Activated T-cell treated with anti-CD3 and anti-CD28 coated beads for 24 hours (primary cell): ENCODE data around the gene NME8.

Source experiments
- DNase-seq: peaks from one replicate; pipeline ENCODE4 v3.0.0-alpha.2; 2020; ENCODE audit warnings: low read depth

NME8 gene

DNA sequence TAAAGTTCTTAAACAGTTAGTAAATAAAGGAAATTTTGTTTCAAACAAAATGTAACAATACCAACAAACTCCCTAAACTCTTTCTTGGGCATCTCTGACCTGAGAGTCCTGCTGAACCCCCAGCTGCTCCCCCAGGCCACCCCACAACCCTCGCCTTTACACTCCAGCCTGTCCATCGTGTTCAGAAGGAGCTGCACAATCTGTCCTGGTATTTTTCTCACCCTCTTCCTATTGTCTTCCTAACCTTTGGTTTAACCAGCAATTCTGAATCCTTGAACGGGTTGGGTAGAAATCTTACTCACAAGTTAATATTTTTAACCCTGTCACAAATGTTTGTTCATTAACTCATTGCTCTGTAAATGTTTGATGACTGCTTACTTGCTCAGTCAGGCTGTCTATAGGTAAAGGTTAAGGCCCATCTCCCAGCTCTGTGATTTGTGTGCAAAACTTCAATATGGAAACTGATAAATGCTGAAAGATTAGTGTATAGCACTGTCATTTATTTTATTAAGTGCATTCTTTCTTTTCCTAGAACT, 51.4 kb downstream of the NME8 start:
- DNase-seq: no peak

DNA sequence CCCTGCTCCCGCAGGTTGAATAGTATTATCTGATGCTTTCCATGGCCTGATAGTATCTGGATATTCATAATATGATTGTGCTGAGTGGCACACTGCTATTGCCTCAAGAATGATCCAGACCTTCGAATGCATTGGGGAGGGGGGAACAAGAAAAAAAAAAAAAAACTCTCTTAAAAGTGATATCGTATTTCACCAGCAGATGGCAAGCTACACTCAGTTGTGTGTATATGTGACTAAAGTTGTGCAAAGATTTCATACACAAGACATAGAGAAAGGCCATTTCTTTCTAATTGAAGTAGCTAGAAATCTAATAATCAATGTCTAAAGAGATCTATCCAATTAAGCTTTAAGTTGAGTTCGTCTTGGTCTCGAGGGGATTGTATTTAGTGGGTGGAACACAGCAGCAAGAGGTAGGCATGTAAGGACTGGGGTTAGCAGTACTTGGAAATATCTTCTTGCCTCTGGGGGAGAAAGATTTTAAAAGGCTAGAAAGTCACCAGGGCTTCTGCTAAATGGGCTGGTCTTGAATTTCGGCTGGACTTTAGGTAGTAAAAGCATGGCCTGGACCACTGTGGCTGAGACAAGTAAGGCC, 52.9 kb downstream of the NME8 start:
- DNase-seq: no peak

DNA sequence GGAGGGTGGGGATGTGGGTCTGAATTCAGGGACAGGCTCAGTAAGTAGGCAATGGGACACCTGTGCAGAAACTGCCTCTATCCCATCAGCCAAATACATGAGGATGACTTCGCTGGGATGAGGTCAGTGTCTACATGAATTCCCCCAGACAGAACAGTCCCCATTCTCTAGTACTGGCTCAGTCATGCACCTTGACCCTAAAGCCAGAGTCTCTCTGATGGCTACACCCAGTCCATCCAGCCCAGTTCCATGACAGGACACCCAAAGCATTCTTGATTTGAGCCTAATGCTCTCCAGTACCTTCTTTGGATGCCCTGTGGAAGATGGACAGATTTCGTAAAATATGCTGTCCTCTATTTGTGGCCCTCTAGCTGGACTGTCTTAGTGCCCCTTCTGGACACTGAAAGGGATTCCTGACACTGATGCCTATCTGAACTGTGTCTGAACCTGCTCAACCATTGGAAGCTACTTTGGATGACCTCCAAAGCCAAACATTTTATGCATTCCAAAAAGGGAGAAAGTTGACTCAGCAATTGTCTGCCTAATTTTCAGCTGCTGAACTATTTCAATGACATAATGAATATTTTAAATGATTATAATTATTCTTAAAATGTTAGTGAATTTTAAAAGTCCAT, 53.6 kb downstream of the NME8 start:
- no peak for DNase-seq

DNA sequence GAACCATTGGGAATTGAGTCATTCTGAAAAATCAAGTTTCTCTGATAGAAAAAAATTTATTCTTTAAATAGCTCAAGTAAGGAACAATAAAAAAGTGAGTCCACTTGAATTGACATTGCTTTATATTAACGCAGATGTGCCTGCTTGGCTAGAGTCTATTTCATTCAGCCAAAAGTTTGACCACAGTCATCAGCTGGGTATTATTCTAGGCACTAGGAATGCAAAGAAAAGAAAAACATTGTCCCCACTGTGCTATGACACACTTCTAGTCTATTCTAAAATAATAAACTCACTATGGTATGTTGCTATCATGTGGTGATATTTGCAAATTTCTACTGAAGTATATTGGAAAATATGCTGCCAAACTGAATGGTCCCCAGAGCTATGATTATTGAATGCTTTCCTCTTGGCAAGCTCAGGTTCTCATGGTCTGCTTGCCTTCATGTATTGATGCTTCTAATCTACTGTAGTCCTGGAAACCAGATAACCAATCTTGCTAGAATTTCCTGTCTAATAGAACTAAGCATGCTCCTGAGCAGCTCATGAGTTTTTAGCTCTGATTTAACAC, 59.9 kb downstream of the NME8 start:
- DNase-seq: no peak

DNA sequence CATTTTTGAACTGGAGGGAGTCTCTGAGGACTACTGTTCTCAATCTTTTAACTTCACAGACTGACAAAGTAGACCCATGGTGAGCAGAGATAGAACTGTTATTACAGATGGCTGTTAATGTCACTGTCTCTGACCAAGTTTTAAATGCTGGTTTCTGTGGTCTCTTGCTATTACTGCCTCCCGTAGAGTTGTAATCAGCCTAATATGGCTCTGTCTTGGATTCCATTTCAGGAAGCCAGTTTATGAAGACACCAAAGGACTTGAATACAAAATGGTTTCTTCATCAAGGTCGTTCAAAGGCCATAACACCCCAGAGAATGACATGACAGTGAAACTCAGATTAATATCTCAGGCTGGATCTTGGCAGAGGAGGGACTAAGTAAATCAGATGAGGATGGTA, 64.4 kb downstream of the NME8 start:
- no peak for DNase-seq

DNA sequence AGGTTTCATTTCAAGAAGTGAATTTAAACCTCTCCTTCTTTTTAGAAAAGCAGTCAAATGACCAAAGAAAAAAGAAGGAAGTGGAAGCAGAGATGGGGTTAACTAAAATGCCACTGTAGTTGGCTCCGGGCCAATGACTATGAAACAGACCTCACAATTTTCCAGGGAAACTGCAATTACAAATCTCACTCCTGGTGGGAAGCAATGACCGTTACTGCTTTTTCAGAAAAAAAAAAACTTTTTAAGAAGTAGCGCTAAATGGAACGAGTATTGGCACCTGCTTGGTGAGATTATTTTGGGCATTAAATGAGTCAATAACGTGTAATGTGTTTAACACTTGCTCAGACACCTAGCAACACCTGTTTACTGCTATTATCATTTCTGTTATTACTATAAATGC, 67.0 kb downstream of the NME8 start:
- DNase-seq: no peak

DNA sequence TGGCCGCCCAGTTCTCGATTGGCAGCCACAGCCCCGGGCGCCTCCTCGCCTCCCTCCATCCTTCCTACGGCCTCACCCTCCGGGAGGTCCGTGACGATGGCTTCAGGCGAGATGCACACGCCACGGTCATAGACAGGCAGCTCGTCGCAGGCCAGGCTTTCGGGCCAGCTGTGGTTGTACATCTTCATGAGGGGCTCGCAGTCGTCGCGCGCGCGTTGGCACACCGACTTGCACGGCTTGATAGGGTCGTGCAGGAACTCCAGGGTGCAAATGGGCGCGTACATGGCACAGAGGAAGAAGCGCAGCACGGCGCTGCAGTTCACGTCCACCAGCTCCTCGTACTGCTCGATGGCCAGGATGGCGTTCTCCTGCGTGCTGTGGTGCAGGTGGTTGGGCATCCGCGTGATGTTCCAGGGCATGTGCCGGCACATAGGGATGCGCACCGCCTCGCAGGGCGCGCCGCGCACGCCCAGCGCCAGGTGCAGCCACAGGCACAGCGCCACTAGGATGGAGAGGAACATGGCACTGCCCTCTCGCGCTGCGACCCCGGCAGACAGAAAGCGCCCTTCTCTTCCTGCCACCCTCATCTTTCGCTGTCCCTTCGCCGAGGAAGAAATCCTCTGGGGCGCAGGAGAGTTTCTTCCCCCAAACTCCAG, 67.7 kb downstream of the NME8 start:
- DNase-seq: no peak

DNA sequence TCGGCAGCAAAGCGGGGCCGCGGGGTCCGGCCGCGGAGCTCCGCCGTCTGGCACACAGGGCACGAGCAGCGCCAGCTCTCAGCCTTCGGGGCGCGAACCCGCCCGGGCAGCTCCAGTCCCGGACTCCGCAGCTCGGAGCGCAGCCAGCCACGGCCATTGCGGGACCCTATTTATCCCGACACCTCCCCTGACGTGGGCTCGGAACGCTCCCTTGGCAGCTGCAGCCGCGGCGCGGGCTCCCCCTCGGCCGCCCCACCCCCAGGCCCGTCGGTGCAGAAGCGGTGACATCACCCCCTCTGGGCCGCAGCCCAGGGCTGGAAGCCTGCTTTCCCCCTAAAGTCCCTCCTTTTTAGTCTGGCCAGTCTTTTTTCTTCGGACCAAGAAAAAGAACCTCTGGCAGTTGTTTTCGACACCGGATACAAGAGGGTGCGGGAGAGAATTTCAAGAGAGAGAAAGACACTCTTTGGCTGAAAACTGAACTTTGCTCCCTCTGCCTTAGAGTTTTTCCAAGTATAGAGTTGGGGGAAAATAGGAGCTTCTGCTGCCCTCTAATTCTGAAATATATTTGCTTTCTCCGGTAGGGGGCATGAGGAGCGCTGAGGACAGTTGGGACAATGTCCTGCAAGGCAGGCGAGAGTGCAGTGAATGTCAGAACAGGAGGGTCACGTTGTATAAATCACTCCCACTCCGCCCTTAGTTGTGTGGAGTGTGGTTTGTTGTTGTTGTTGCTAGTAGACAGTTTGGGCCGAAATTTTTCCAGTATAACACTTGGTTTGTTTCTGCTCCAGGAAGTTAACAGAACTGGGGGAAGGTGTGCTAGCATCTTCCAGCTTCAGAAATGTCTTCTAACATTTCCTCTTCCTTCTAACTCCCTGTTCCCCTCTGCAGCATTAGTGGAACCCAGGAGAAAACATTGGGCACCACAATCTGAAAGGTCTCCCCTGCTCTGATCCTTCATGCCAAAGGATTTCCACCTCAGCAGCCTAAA, 68.6 kb downstream of the NME8 start, which contains the start of gene SFRP4:
Gene SFRP4, minus strand, starts transcription at position 145 of the 988 bp plus-strand sequence. CDS start 280 bp downstream, outside the sequence.
- DNase-seq: no peak

DNA sequence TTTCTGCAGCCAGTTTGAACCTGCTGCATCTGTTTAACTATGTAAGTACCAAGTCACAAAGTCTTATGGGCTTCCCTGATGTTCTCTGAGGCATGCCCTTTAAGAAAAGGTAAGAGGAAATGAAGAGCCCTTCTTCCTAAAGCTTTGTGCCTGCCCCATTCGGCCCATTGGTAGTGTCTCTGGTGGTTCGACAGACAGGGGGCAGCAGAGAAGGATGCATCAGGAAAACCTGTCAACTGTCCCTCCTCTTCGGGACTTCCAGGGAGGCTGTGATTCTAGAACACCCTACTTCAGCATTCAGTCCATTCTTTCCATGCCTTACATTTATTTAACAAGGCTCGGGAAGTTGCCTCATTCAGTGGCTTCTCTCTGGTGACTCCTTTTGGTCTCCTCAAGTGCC, 70.1 kb downstream of the NME8 start:
- no peak for DNase-seq

DNA sequence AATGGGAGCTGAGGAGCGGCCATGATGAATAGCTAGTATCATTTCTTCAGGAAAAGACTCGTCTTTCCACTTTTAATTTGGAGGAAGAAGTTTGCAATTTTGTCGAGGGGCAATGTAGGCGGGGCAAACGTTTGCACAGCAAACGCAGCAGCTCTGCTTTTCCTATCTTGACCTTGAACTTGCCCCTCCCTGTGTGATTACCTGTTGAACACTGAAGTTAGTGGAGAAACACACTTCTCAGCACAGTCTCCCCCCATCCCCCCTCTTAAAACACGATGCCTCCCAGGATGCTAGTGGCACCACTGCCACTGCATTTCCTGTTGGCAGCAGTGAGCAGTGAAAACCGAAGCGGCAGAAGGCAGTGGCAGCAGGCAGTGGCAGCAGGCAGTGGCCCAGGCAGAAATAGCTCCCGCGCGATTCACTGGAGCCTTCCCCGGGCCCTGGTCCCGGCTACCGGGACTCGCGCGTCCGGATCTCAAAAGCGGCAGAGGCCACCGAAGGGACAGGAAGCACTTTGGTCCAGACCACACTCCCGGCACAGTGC, 72.0 kb downstream of the NME8 start, which contains the start of gene EPDR1:
Gene EPDR1, plus strand, starts transcription at position 336 of the 544 bp plus-strand sequence. CDS start 300 bp downstream, outside the sequence.
- peak; percentile 27 for DNase-seq

DNA sequence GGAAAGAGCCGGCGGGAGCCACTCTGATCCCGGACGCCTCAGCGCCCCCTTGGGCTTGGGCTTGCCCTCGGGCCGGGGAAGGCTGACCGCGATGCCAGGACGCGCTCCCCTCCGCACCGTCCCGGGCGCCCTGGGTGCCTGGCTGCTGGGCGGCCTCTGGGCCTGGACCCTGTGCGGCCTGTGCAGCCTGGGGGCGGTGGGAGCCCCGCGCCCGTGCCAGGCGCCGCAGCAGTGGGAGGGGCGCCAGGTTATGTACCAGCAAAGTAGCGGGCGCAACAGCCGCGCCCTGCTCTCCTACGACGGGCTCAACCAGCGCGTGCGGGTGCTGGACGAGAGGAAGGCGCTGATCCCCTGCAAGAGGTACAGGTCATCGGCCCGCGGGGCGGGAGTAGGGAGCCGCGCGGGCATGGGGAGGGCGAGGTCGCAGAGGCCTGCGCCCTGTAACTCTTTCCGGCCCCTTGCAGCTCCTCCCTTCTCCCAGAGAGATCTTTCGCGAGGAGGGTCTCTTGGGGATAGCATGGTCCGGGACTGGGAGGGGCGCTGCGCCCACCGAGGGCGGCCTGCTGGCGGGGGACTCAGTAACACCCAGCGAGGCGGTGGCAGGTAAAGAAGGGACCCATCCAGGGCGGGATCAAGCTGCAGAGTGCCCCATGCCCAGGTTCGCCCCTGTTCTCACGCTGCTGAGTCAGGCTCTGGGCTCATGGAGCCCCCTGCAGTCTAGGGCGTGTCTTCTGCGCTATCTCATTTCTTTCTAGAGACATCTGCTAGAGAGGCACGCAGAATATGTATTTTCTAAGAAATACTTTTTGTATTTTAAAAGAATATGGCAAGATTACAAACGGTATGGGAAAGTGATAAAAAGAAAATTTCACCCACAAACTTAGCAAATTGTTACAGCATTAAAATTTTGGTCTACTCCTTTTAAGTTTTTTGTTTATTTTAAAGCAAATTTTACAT, 72.7 kb downstream of the NME8 start:
- DNase-seq: no peak

DNA sequence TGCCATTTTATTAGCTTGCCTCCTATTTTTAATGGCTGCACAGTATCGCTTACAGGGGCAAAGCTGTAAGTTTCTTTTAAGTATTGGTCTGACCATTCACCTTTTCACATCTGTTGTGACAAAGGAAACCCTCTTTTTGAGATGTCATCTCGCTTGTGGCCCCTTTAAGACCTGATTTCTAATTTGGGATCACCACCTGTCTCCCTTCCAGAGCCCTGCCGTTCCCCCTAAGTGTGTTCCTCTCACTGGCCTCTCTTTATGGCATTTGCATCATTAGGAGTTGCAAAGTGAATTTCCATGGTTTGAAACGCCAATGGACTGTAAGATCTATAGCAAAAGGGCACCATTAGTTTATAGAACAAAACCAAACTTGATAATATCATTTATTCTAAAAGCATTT, 73.5 kb downstream of the NME8 start:
- DNase-seq: no peak

DNA sequence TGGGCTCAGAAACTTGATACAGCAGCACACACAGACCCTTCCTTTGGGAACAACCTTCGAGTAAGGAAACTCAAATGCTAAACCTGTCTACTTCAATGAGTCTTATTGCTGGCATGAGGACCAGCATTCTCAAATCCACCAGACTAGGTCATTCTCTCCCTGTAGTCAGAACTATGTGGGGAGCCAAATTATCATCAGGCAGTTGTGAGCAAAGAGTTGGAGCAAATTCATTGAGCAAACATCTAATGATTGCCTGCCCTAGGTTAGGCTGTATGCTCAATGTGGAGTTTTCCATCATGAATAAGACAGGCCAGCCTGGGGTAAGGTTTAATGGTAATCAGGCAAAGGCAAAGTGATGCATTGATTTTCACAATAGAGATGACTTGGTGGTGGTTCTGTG, 75.6 kb downstream of the NME8 start:
- DNase-seq: no peak

DNA sequence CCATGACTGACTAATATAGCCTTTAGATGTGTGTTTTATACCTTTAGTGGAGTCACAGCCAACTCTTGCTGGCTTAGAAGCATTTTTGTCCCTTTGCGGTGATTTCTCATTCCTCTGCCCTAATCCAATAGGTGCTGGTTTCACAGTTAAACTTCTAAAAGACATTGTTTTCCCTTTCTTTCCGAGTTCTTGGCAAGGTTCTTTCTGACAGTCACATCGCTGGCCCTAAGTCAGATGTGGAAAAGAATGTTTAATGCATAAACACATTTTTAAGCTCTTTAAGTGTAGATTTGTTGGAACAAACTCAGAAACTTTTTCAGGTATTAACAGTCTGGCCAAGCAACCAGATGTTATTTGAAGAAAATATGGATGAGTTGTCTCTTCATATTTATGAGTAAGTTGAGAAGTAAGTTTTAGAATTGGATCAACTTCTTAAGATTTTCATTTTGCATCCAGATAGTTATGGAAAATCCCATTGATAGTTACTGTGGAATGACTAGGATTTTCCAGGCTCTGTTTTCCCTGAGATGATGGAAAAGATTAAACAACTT, 76.2 kb downstream of the NME8 start:
- no peak for DNase-seq

DNA sequence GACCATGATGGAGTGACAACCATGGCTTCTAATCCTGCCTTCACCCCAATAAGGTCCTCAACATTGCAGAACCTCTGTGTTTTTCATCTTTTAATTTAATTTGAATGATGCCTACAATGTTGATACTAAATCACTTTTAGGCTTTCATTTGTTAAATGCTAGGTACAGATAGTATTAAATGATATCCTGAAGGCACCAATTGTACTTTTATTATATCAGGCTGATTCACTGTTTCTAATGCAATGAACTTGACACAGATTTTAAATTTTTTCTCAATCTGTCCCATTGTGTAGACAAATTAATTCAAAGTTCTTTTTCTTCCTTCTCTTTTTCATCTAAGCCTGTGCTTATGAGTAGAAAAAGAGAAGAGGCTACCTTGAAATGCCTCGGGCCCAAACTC, 77.2 kb downstream of the NME8 start:
- DNase-seq: no peak

DNA sequence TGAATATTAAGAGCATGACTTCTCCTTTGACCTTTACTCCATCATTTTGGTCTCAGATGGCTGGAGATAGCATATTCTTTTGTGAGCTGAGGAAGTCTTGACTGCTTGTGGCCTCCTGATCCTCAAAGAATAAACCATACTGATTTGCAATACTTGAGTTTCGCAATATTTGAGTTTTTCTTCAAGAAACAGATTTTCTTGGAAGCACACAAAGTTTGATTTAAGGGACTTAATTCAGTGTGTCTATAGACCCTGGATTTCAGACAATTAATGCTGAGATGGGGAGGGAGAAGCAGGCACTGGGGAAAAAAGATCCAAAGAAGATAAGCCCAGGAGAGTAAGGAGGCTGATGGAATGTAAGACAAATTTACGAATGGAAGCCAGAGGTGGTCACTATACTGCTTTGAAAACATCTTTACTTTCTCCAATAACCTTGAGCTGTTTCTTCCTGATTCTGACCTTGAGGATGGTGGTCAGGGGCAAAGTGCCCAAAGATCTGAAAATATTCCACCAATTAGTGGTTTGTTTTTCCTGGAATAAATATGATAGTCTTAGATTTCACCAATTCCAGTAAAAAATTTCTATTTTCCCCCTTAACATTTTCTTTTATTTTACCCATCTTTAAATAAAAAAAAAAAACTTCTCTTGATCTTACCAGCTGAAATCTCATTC, 79.5 kb downstream of the NME8 start:
- no peak for DNase-seq

DNA sequence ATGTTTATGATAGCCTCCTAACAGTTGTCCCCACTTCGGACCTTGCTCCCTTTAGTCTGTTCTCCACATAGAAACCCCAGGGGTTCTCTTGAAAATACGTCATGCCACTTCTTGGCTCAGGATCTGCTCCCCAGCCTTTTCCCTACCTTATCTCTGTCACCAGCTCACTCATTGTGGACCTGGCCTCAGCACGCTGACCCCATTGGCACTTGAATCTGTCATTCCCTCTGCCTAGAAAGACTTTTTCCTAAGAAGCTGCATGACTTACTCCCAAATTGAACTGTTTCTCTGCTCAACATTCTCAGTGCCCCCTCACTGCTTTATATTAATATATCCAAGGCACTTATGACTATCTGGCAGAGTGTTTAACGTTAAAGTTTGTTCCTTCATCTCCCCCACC, 80.5 kb downstream of the NME8 start:
- DNase-seq: no peak

DNA sequence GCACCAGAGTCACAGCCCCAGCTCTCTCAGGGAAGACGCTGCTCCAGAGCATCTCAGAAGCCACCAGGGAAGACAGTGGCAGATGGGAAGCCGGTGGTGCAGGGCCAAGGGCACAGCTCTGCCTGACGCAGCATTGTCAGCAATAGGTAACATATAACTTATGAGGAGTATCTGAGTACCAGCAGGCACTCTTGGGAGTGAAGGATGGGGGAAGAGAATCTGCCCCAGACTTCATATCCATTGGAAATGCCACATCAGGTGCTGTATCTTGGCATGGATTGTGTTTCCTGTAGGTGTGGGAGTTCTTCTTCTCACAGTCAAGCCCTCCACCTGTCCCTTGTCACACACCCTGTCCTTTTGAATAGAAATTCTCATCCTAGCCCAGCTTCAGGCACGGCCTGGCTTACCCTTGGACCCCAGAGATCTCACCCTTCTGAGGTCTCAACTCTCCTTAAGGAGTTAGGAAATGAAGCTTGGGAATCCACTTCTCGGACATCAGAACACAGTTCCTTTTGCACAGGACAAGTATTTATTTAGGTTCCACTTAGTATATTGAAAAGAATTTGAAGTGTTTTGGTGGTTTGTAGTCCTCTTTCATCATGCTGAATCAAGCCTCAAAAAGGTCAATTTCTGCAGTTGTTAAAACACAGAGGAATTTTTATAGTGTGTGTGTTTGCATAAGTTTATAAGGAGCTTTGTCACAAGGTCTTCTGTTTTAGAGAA, 82.0 kb downstream of the NME8 start:
- no peak for DNase-seq

DNA sequence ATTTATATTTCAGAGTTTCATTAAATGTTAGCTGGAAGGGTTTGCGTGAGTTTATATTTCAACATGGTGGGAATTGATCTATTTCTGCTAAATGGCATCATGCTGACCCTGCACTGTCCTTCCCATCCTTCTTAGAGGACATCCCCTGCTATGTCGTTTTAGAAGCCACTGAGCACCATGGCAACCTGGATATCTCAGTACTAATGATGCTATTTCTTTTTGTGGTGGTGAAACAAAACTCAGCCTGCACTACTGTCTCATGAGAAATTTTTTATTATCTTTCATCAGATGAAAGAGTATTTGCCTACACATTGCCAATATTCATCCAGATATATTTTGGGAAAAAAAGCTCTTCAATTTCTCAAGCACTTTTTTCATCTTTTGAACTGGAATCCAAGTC, 84.1 kb downstream of the NME8 start:
- DNase-seq: no peak
